Keratinocyte (primary cell): ENCODE data around the gene YPEL3.

Experiments used
- CTCF ChIP-seq, 3 experiments: IDR thresholded peaks in 1 of 3; conservative IDR thresholded peaks in 1 of 3; optimal IDR thresholded peaks in 1 of 3; 2 replicates in 2 of 3; 3 replicates in 1 of 3; pipeline versions ENCODE3 to v1.5.1; 2011; ENCODE audit warnings: low read length in 3 of 3, mild to moderate bottlenecking in 3 of 3, moderate library complexity in 2 of 3, control low read depth in 1 of 3, inconsistent platforms in 1 of 3; ENCODE audit not compliant: insufficient read depth in 2 of 3; ENCODE audit errors: extremely low read depth in 1 of 3
- EZH2 ChIP-seq: IDR thresholded peaks from one replicate; pipeline ENCODE4 v1.6.1; 2012; ENCODE audit warnings: inconsistent platforms, mild to moderate bottlenecking, low read length, moderate library complexity

GRCh38 chr16:30113711-30114333, 17.8 kb upstream of the YPEL3 start:
- TF ChIP-seq CTCF (optimal IDR thresholded peaks at IDR 0.05 in 1 of 3, IDR thresholded peaks at IDR 0.05 in 1 of 3, conservative IDR thresholded peaks at IDR 0.05 in 1 of 3; ENCODE audit: extremely low read depth in 1 of 3, insufficient read depth in 2 of 3, low read length in 3 of 3) (no peak), EZH2 (no peak)
